Measurements from ENCODE around the gene ERICH3.
"Not testable (repeated sequence)": the region's sequence is repeated elsewhere in the genome, so short reads cannot be mapped to it uniquely, and the experiment has no call there.

Gene ERICH3

GRCh38 chr1:74679811-74680210 is 6.2 kb upstream of the ERICH3 start:
- FAIRE-seq (no peak), DNase-seq (ENCODE audit: insufficient read length, low spot score) (no peak)

GRCh38 chr1:74677926-74678325 is 4.3 kb upstream of the ERICH3 start:
- no peak for FAIRE-seq
- DNase-seq (ENCODE audit: insufficient read length, low spot score): no peak

GRCh38 chr1:74674278-74675048 is 871 bp upstream of the ERICH3 start:
- DNase-seq (ENCODE audit: insufficient read length, low spot score) (no peak), FAIRE-seq (no peak)

- FAIRE-seq; DNase-seq (ENCODE audit: insufficient read length, low spot score): not testable (repeated sequence)
Measured at GRCh38 chr1:74670866-74671265, 2.7 kb downstream of the ERICH3 start.

DNA sequence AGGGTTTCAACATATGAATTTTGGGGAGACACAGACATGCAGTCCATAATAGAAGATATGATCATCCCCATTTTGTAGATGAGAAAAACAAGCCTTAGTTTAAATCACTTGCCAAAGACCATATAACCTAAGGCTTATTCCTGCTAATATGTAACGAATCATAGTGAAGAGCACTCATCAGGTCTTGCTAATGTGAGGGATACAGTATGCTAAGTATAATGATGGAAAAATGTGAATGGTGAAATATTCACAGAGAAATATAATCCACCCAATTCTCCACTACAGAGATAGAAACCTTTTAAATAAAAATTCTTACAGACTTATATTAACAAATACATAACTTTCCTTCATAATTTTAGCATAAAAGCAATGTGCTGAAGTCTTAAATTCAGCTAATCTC is 18.9 kb downstream of the ERICH3 start:
- FAIRE-seq (no peak), DNase-seq (ENCODE audit: insufficient read length, low spot score) (no peak)

DNA sequence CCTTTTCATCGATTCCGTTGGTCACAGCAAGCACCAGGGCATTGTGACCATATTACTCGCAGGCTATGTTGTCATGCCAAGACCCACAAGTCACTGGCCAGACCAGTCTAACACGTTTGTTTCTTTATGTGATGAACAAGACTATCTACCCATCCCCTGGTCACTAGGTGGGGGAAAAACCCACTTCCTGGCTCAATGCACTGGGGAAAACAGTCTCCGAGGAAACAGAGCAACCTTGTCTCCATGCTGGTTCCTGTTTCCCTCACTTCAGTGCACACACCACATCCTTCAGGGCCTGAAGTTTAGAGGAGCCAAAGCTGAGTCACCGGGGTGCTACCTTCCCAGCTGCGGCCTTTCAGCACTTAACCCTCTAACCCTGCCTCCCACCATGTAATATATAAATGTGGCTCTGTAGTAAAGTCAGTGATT is 20.9 kb downstream of the ERICH3 start:
- FAIRE-seq: no peak
- DNase-seq (ENCODE audit: insufficient read length, low spot score): no peak

DNA sequence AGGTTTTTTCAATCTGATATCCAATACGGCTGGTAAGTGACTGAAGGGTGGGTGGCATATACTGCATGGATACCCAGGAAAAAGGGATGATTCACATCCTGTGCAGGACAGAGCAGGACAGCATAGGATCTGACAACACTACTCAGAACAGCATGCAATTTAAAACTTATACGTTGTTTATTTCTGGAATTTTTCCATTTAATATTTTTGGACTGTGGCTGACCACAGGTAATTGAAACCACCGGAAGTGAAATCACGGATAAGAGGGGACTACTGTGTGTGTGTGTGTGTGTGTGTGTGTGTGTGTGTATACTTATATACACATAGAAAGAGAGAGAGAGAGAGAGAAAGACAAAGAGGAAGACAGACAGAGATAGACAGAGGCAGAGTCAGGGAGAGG is 23.0 kb downstream of the ERICH3 start:
- no peak for DNase-seq (ENCODE audit: insufficient read length, low spot score)
- FAIRE-seq: no peak

GRCh38 chr1:74641876-74642275 is 31.7 kb downstream of the ERICH3 start:
- DNase-seq (ENCODE audit: insufficient read length, low spot score) (no peak), FAIRE-seq (no peak)

GRCh38 chr1:74641161-74641560 is 32.4 kb downstream of the ERICH3 start:
- DNase-seq (ENCODE audit: insufficient read length, low spot score) (no peak), FAIRE-seq (no peak)

DNA sequence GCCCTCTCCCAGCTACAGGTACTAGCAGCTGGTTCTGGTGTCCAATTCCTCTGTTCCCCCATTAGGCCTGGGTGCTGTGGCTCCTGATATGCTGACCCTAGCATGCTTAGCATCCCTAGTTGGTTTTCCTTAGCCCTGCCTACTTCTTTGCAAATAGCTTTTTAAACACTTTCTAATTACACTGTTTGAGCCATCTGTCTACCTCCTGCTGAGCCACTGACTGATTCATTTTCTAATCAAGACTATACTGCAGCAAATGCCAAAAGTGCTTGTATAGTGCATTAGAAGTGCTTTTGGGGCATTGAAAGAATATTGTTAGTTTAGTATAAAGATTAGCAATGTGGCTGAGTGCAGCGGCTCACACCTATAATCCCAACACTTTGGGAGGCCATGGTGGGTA is 36.3 kb downstream of the ERICH3 start:
- FAIRE-seq: no peak
- DNase-seq (ENCODE audit: insufficient read length, low spot score): no peak

- DNase-seq (ENCODE audit: insufficient read length, low spot score) (no peak), FAIRE-seq (no peak)
Measured at GRCh38 chr1:74629283-74629682, 44.3 kb downstream of the ERICH3 start.

DNA sequence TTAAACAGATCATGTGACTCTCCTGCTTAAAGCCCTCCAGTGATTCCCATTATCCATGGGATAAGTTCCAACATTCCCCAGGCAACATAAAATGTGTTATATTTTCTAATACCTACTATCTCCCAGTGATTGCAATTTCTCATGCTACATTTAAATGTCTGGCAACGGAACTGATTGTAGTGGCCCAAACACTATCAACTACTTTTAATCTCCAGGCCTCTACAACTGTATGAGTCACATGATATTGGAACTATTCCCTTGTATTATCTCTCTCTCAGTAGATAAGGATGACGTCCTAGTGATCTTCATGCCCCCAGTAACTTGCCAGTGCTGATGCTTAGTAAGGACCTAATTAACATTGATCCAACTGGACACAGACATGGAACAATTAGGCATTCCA is 49.9 kb downstream of the ERICH3 start:
- DNase-seq (ENCODE audit: insufficient read length, low spot score) (no peak), FAIRE-seq (no peak)

DNA sequence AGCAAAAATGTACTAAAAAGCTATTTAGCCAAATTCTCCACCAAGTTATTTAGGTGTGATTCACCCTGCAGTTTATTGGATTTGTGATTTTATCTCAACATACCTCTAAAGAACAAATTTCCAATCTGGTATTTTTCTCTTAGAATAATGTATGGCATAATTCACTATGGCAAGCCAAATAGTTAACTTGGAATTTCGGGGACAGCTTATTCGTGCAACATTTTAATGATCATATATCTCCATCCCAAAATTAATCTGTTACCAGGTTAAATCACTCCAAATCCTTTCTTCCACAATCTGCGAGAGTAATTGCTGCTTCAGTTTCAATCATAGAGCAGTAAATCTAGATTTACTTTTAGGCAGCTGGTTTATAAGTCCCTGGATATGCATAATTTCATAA is 53.4 kb downstream of the ERICH3 start:
- DNase-seq (ENCODE audit: insufficient read length, low spot score): no peak
- no peak for FAIRE-seq

DNA sequence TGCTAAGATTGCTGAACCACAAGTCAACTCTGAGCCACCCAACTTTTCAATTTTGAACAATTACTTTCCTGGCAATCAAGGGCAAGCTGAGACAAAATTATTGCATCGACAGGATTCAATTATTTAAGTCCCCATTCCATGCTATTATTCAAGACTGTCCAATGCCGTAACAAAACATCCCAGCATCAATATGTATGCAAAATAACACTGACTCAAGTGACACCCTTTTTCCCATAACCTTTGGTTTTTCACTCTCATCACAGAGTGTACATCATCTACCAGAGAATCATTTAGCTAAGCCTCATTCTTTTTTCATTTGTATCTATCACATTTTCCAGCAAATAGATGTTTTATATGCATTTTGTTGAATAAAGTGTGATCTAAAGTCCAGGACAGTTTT is 54.6 kb downstream of the ERICH3 start:
- DNase-seq (ENCODE audit: insufficient read length, low spot score): no peak
- FAIRE-seq: no peak

DNA sequence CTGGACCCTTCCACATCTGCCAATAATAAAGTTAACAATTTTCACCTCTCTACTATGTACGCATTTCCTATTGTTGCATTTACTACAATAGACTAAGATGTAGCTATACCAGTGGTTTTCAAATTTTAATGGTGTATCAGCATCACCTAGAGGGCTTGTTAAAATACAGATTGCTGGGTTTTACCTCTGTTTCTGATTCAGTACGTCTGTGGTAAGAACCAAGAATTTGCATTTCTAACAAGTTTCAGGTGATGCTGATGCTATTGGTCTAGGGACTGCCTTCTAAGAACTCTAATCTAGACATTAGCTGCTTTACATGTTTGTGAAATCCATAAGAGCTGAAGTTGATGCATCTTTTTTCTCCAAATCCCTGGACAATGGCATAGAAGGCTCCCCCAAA is 59.7 kb downstream of the ERICH3 start:
- DNase-seq (ENCODE audit: insufficient read length, low spot score): no peak
- FAIRE-seq: no peak

DNA sequence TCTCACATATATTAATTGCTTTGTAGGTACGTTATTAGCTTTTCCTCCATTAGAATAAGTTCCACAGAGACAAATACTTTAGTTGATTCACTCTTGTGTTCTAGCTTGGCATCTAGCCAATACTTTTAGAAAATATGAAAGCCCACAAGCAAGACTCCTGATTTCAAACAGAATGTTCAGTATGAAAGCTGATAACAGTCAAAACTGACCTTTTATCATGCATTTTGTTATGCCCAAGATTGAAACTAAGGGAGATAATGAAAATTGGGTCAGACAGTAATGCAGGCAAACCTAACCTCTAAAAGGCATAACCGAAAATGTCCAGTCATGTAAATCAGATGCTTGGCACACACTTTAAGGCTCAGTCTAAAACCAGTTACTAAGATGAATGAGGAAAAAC is 61.7 kb downstream of the ERICH3 start:
- FAIRE-seq (no peak), DNase-seq (ENCODE audit: insufficient read length, low spot score) (no peak)

- FAIRE-seq (no peak), DNase-seq (ENCODE audit: insufficient read length, low spot score) (no peak)
Measured at GRCh38 chr1:74610961-74611360, 62.6 kb downstream of the ERICH3 start.

DNA sequence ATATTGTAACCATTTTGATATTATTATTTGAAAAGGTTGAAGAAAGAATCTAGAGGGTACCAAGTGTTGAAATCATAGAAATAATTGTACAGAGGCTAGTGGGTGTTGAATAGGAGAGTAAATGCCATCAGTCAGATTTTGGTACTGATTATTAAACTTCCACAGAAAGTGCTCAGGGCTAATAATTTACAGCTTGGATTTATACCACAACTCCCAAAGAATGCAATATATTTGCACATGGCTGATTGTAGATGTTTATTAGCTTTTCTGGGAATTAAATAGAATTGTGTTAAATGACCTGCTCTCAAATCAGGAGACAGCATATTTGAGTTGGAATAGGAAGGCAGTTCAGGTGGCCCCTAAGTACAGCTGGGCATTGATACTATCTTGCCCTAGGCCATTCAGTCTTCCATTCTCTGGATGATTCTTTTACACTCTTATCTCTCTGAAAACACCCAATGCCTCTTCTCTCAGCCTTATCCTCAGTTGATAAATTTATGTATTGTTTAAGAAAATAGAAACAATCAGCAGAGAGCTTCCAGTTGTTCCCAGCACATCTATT is 63.7 kb downstream of the ERICH3 start:
- no peak for FAIRE-seq
- no peak for DNase-seq (ENCODE audit: insufficient read length, low spot score)

GRCh38 chr1:74596717-74597116 is 76.9 kb downstream of the ERICH3 start:
- DNase-seq (ENCODE audit: insufficient read length, low spot score): no peak
- no peak for FAIRE-seq

GRCh38 chr1:74593887-74594866 is 79.4 kb downstream of the ERICH3 start:
- DNase-seq (ENCODE audit: insufficient read length, low spot score) (no peak), FAIRE-seq (no peak)

DNA sequence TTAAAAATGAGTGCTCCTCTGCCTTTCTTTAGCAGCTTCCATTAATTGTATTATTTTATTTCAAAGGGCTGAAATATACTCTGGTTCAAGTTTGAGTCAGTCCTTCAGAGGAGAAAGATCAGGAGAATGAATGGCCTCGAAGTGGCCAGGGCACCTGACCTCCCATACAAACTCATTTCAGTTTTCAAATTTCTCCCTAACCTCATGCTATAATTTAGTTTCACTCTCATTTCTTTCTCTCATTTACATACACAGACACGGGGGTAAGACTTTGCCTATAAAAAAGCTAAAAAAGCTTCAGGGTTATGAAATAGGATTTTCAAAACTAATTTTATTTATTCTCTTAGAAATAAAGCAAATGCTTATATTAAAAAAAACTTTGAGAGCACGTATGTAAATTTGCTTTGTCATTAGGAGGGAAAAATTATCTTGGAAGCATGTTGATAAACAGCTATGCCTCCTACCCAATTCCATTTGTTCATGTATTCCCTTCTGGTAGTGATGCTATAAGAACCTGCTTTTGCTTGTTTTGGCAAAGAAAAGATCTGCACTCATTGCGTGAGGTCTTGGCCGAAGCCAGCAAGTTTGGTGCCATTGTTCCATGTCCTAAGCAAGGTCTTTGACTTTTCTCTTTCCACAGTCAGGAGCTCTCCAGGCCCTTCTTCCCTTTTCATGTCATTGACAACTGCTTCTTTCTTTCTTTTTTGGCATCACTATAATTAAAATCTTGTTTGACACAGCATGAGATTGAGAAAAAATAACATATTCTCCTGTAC is 80.8 kb downstream of the ERICH3 start:
- no peak for DNase-seq (ENCODE audit: insufficient read length, low spot score)
- FAIRE-seq: no peak
